22Rv1 (cell line): Measurements from ENCODE around the gene ENTPD8.

Experiments
- CTCF ChIP-seq: fragments of 450-650 bp; IDR thresholded peaks from 2 replicates; pipeline ENCODE4 v1.5.1; 2017; ENCODE audit warnings: mild to moderate bottlenecking
- ZFX ChIP-seq: fragments of 450-650 bp; IDR thresholded peaks from 2 replicates; pipeline ENCODE4 v1.6.1; 2017; ENCODE audit warnings: antibody characterized with exemption, borderline replicate concordance

GRCh38 chr9:137488906-137489305 lies 47.7 kb upstream of the ENTPD8 start:
- TF ChIP-seq CTCF (no peak), ZFX (no peak)
